GM19193 (cell line): Measurements from ENCODE around the gene RAD18.

ENCODE experiments used
- POLR2A ChIP-seq: IDR thresholded peaks from 4 replicates; pipeline ENCODE4 v1.6.1; 2011; ENCODE audit not compliant: insufficient read depth, insufficient read length; ENCODE audit errors: extremely low read depth

RAD18 gene

DNA sequence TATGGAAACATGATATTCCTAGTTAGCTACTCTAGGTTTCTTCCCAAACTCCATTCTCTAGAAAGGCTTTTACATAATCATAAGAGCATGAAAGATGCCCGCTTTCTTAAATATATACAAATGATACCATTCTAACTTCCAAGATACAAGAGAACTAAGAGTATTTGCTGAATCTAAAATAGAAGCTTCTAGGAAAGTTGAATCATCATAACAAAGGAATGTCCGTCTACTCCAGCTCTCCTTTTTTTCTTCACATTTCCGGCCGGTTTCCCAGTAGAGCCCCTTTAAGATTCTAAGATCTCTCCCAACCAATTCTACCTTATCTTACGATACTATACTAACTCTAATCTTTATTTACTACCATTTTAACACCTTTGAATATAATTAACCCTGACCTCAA is 60.1 kb downstream of the RAD18 start:
- no peak for TF ChIP-seq POLR2A

- no peak for TF ChIP-seq POLR2A
Observed at GRCh38 chr3:8900869-8901268, 62.4 kb downstream of the RAD18 start.

- no peak for TF ChIP-seq POLR2A
Observed at GRCh38 chr3:8899876-8900460, 63.3 kb downstream of the RAD18 start.

- no peak for TF ChIP-seq POLR2A
Observed at GRCh38 chr3:8895829-8896228, 67.4 kb downstream of the RAD18 start.

- no peak for TF ChIP-seq POLR2A
Observed at GRCh38 chr3:8893001-8893400, 70.3 kb downstream of the RAD18 start.

DNA sequence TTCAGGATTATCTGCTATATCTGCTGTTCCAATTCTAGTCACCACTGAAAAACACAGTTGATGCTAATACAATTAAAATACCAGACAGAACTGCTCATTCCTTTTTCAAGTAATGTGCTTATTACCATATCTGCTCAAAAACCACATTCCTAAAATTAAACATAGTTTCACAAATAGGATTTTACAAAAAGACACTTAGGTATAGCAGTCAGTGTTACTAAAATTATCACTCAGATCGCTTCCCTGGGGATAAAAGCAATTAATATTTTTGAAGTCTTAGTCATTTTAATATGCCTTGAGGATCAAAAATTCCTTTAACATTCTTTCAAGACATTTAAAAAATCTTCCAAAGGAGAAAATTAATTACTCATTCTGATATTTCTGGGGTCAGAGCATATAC is 71.5 kb downstream of the RAD18 start:
- no peak for TF ChIP-seq POLR2A

GRCh38 chr3:8891303-8891702 is 72.0 kb downstream of the RAD18 start:
- TF ChIP-seq POLR2A, result no peak

DNA sequence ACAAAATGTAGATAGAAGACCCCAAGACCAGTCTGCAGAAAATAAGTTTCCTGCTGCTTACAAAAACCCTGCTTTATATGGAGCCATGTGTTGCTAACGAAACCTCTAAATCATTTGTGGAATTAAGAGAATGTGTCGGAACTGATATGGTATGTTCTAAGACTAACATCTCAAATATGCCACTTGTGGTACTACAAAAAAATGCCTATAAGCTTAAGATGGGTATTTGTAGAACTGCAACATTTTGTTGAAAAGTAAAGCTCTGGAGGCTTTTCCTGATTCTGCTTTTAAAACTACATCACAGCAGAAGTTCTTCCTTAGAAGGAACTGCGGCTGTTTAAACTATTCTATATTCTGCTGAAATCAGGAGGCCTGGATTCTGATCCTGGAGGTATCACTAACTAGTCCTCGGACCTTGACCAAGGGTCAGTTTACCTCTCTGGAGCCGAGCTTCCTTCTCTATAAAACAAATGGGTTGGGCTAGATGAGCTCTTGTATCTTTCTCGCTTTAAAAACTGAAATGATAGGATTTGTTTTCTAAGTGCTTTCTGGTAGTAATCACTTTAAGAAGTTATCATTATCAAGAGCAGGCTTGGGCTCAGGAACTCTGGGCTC is 74.9 kb downstream of the RAD18 start:
- TF ChIP-seq POLR2A, result no peak

DNA sequence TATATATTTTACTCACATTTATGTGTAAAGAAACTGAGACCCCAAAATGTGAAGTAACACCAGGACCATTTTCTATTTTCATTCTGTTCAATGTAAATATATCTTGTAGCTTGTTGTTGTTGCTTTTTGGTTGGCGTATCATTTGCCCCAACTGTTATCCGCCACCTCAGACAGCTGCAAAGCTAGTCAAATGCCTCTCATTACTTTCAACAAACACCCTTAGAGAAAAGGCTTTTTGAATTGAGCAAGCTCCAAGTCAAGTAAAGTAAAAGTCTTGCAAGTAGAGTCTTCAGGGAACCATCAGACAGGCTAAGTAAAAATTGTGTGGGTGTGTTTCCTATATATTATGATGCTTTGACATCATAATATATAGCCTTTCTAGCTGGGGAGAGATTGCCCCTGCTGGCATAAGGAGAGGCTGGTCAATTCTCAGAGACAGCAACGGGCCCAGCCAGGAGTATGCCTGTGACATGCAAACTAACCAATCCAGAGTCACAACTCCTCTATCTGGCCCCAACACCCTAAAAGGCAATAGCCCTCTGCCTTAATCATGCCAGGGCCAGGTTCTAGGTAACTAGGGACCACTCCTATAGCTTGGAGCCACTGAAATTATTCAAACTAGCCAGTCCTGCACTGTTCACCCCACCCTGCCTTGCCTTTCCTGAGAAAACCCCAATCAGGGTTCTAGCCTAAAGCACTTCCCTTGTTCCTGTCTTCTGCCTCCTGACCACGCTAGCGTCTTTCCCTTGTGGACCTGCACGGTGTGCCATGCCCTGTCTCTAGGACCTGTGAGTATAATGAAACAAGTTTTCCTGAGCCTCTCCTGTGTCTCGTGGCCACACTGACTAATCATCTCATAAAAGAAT is 75.6 kb downstream of the RAD18 start:
- TF ChIP-seq POLR2A, result no peak

DNA sequence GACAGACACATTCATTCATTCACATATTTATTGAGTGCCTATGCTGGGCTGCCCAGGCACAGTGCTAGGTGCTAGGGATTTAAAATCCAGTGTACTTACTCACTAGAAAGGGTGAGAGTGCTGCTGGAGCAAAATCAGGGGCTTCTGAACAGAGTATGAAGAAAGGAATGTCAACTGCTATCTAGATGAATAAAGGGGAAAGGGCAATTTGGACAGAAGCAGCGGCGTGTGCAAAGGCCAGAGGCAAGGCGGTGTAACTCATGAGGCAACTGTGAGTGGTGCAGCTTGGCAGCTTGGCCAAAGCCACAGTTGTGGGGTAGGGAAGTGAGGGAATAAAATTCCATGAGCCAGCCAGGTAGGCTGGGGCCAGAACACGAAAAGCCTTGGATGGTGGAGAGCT is 76.7 kb downstream of the RAD18 start:
- TF ChIP-seq POLR2A, result no peak

- TF ChIP-seq POLR2A, result no peak
Observed at GRCh38 chr3:8885536-8886316, 77.5 kb downstream of the RAD18 start.

DNA sequence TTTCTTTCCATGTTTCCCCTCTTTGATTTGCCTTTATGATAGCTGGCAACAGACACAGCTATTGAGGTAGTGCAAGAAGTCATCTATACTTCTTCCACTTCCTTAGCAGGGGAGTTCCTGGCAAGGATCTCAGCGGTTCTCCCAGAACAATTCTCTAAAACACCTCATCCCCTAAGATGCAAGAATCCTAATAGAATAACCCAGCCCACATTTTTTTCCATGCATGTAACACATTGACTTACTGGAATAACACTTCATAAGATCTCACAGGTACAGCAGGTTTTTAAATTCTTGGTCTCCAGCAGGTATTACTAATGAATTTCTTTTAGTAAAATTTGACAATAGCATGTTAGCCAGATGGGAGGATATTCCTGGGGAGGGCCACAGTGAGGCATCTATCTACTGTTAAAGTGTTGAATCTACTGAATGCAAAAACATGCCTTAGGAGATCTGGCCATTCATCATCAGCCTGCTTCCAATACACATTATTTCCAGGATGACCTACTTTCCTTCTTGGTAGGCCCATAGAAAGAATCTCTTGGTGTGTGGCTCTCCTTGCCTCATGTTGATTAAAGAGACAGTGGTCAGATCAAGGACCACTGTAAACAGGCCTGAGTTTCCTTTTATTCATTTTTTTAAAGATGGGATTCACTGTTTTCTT is 78.5 kb downstream of the RAD18 start:
- no peak for TF ChIP-seq POLR2A

DNA sequence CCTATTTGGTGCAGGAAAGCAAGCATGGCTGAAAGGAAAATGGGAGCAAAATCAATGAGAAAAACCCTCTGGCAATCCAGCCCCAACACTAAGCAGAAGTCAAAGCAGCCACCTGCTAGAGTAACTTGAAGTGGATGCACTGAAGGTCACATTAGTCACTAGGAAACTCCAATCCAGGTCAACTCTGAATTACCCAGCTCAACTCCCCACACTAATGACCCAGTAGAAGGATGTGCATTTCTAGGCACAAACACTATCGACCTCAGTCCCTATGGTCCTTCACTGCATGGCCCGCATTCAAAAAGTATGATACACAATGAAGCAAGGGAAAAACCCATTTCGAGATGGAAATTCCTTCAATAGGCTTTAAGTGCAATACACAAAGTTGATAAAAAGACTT is 80.6 kb downstream of the RAD18 start:
- TF ChIP-seq POLR2A, result no peak

DNA sequence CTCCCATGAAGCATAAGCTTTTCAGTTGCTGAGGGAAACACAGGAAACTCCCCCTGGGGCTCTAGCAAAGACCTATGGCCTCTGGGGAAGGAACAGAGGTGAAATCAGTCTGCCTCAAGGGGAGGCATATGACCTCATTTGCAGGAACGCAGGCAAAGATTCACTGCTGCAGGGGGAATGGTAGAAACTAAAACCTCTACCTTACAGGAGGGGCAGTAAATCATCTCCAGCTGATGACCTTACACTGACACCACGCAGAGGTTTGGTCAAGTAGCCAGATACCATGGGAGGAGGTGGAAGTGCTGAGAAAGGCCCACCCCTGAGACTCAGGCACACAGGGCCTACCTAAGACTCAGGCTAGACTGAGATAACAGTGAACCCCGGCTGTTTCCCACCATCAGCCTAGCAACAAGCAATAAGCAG is 81.1 kb downstream of the RAD18 start:
- TF ChIP-seq POLR2A, result no peak
